ENCODE measurements around the gene TSPAN1.

Gene TSPAN1

GRCh38 chr1:46174448-46175231 lies at the start of gene TSPAN1:
TSS of gene TSPAN1 (plus strand) at chr1:46175087. CDS start at chr1:46181108, 6,021 bp downstream.
- peak; percentile 31 for DNase-seq

DNA sequence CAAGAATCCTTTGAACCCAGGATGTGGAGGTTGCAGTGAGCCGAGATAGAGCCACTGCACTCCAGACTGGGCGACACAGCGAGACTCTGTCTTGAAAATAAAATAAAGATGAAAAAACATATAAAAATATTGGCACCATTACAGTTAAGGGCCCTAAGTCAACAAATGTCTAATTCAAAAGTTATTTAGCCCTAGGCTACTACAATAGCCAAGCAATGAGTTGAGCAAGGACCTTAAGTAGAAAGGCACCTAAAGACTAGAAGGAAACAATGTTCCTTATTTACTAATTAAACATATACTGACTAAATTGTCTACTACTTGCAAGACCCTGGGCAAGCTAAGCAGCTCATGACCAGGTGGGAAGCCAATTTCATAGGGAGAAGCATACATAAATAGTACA lies 46.5 kb upstream of the TSPAN1 start:
- no peak for DNase-seq

DNA sequence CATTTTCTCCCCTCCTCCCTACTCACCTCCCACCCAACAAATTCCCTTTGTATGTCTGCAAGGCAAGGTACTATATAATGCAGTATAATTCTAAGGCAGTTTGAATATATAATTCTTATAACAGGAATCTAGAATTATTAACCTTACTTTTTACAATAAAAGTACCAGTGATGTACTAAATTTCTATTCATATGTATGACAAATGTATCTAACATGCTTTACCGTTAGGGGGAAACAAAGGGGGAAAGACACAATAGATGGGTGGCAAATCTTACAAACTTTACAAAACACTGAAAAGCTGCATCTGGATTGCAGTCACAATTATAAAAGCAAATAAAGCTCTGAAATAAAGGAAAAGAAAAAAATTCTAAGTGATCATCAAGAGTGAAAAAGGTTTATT lies 44.8 kb upstream of the TSPAN1 start:
- no peak for DNase-seq

- DNase-seq: no peak
Measured at GRCh38 chr1:46130606-46131005, 44.3 kb upstream of the TSPAN1 start.

DNA sequence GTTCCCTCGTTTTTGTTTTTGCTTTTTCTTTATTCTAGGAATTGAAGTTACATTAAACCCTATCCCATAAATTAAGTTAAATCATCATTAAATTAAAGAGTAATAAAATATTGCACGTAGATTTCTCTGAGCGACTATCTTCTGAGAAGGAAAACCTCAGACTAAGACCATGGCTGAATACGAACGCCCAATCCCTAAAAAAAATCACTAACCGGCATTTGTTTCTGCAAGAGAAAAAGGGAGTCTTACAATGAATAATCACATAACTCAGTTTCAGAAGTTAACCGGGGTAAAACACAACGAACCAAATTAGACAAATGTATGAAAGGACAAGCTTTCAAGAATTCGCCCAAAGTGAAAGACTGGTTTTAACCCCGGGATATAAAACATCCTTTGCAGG lies 43.8 kb upstream of the TSPAN1 start:
- DNase-seq: no peak

GRCh38 chr1:46131712-46132528 lies 43.0 kb upstream of the TSPAN1 start:
- peak; percentile 74 for DNase-seq

DNA sequence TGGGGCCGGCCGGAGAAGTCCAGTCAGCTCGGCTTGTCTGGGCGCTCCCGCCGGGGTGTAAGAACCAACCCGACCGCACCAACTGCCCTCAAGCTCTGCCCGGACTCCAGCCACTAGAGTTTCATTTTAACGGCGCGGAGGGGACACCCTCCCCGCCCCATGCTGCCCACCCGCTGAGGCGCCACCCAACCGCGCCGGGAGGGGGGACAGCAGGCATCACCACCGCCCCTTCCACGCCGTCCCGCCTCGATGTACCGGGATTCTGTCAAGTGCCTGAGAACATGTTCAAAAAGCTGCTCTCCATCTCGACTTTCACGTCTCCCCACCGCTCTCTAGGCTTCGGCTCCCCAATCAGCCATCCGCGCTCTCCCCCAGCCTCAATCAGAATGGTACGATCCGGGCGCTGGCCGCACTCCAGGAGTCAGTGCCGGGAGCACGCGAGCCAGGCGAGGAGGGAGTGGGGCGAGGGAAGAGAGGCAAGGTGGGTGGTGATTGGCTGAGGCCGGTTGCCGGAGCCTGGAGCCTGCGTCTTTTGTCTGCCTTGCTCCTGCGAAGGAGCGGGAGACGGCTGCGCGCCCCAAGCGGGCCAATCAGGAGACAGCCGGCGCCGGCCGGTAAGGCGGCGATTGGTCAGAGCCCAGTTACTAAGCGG lies 42.2 kb upstream of the TSPAN1 start, which contains the start of gene PIK3R3:
PIK3R3 (minus strand) TSS at position 101 of the 652 bp plus-strand sequence. CDS start 677 bp downstream, outside the sequence.
- DNase-seq: peak; percentile 96

DNA sequence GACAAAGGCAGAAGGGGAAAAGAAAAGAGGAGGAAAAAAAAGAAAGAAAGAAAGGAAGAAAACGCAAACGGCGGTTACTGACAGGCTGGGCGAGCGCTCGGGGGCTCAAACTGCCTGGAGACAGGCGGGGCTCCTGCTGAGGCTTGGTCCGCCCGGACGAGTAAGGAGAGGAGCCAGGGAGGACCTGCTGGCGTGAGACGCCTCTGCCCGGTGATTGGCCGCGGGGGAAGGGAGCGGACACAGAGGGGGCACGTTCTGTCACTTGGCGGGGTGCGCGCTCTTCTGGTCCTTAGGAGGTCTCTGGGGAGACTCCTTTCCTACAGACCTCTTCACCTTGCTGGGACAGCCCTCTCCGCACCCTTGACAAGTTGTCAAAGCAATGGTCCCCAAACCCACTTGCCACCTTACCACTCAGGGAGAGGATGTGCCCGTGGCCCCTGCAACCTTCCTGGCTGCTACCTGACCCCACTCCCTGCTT lies 41.7 kb upstream of the TSPAN1 start:
- DNase-seq: no peak

- no peak for DNase-seq
Measured at GRCh38 chr1:46133781-46134350, 41.0 kb upstream of the TSPAN1 start.

DNA sequence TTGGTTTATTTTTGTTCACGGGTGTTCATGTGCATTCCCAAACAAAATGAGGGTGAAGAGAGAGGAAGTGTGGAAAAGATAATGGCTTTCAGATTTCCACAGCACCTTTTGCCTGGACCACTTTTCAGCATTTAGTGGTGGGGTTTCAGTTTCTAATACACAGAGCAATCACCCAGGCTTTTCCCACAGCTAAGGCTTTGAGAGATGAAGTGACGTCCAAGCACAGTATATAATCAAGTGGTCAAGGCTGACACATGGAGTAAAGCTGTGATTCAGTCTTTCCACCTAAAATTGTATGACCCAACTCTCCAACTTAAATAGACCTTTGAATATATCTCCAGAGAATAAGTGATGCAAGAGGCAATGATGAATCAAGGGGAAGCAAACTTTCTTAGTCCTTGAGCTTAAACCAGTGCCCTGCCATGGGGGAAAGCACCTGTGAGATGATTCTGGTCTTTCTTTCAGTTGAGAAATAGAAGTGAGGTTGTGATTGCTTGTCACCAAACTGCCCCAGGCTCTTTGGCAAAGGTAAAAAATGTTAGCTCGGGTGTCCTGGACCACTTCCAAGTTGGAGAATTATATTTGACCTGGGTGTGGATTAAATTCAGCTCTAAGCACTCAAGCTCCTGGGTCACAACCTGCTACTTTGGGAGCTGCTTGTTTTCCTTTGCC lies 40.1 kb upstream of the TSPAN1 start:
- DNase-seq: no peak

DNA sequence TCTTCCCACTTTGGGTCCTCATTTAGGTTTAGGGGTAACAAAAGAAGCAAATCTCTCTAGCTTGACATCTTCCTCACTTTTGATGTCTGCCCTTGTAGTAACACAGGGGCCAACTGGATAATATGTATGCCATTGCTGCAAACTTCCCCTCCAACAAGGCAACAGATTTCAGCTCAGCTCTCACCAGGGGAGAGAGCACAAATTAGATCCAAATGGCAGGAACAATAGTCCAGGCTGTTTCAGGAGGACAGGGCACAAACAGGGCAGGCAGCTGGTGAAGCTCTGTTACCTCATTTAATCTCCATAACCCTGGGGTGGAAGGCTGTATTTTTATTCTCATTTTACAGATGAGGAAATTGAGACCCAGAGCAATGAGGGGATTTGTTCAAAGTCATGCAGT lies 38.2 kb upstream of the TSPAN1 start:
- no peak for DNase-seq

DNA sequence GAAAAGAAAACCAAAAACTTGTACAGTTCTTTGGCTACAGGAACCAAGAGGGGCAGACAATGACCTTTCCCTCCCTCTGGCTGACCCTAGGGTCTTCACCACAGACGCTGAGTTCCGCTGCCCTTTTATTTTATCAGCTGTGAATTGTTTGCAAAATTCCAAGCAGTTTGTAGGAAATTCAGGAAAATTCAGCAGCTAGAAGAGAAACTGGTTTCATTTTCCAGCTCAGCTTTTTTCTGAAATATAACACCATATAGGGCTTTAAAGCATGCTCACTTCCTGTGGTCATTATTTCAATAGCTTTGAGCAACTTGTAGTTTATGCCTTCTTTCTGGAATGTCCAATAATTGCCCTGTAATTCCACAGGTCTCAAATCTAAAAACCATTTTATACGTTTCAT lies 37.0 kb upstream of the TSPAN1 start:
- no peak for DNase-seq

DNA sequence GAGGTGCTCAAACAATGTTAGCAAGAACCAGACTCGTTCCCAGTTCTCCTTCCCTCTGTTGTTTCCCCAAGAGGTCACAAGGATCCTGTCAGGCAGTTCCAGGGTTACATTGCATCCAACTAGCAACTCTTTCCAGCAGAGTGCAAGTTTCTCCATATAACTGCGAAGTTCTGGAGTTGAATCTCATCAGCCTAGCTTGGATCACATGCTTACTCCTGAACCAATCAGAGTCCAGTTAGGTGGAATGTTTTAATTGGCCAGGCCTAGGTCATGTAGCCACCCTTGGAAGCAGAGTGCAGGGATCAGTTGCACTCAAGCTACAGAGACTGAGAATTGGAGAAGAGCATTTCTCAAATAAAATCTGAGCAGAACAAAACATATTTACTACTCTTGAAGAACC lies 26.6 kb upstream of the TSPAN1 start:
- DNase-seq: no peak

DNA sequence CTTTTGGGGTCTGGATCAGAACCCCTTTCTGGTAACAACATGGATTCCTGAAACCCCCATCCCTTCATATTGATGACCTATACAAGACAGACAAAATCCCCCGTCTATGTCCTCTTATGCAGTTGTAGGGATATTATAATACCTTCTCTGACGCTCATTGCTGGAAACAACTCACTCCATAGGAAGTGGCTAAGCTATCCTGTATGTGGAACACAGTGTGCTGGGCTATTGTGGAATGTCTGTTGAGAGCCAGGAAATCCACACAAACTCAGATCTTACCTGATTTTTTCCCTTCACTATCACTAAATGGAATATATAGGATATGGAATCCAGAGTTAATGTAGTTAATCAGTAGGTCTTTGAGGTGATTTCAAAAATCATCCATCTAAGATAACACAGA lies 24.8 kb upstream of the TSPAN1 start:
- DNase-seq: no peak

- no peak for DNase-seq
Measured at GRCh38 chr1:46152016-46152415, 22.9 kb upstream of the TSPAN1 start.

- no peak for DNase-seq
Measured at GRCh38 chr1:46153228-46153627, 21.7 kb upstream of the TSPAN1 start.

DNA sequence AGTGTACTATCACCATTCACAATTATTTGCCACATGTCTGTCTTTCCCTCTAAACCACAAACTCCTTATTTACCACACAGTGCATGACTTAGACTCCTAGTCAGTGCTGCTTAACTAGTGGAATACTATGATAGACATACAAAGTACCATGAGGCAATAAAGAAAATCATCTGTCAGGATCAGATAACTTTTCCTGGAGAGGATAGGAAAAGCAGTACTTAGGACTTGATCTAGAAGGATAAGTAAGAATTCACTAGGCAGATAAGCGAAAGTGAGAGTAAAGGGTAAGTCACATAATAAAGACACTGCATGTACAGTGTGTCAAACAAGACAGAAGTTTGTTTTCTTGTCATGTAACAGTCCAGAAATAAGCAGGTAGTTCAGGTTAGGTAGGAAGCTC lies 21.2 kb upstream of the TSPAN1 start:
- DNase-seq: no peak

DNA sequence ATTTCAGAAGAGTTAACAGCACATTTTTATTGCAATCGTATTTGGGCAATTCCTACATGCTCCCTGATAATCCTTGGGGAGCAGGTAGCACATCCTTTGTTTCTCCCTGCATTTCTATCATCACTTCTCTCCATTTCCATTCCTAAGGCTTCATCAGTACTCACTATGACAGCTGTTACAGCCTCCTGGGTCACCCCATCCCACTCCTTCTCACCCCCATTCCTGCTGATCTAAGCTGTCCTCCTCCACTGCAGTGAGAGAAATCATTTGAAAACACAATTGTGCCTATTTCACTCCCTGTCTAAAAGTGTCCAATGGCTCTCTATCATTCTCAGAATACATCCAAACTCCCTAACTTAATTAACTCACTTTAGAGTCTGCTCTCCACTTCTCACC lies 17.0 kb upstream of the TSPAN1 start:
- no peak for DNase-seq

DNA sequence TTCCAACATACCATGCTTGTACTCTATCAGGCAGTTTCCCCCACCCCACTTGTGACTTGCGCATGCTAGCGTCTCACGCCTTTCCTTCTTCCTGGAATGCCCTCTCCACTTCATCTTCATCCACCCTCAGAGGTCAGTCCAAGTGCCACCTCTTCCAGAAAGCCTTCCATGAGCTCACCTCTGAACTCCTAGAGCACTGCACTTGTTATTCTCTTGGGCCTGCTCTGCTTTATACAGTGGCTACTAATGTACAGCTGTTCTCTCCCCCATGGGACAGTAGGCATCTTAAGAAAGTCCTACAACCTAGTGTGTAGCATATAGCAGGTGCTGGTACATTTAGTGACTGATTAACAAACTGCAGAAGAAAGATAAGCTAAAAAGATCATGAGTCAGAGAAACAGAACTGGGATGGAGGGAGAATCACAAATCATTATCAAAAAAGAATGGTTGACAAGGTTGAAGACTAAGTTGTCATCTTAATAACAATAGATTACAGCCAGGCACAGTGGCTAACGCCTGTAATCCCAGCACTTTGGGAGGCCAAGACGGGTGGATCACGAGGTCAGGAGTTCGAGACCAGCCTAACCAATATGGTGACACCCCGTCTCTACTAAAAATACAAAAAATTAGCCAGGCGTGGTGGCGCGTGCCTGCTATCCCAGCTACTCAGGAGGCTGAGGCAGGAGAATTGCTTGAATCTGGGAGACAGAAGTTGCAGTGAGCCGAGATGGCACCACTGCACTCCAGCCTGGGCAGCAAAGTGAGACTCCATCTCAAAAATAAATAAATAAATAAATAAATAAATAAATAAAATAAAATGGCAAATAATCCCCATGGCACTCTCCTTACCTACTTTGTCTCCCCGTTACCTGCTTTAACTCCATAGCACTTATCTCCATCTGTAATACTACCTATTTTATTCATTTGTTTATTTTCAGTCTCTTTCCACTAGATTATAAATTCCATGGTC lies 16.3 kb upstream of the TSPAN1 start:
- no peak for DNase-seq

DNA sequence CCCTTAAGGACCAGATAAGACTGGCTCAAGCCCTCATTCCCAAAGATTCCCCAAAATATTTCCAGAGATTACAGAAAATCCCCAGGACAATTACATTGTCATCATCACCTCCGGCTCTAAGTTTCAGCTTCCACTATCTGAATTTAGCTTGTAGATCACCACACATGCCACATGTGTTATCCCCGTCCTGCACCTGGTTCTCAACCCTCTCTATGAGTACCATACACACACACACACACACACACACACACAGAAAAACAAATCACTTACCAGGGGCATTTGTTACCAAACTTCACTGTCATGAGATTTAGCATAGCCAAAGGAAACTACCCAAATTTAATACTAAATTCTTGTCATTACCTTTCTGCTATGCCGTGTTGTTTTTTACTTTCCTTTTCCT lies 15.4 kb upstream of the TSPAN1 start:
- DNase-seq: no peak

DNA sequence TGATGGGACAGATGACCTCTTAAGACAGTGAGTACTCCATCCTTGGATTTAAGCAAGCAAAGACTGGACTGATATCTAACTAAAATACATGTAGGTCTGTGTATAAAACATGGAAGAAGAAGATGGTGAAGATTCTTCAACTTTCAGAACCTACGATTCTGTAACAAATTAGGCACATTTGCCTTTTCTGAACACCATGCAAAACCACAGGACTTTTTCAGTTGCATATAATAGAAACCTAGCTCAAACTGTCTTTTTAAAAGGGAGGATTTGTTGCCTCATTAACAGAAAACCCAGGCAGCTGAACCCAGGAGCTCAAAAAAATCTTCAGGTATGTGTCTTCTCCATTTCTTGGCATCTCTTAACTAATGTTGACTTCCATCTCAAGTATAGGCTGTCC lies 14.7 kb upstream of the TSPAN1 start:
- no peak for DNase-seq
